Measurements from ENCODE around the gene HS3ST3A1.

- no peak for TF ChIP-seq CTCF (IDR thresholded peaks at IDR 0.05)
- no peak for TF ChIP-seq POLR2A (IDR thresholded peaks at IDR 0.05)
Measured at GRCh38 chr17:13558588-13558987, 43.1 kb downstream of the HS3ST3A1 start.

Data from body of pancreas (tissue), 4 donors.